HepG2 (cell line): ENCODE data around the gene TLN1. TPM values are rescaled to one million over a fixed set of nuclear protein-coding genes. Genes with fewer than 3 reads are reported as not detected.

Experiments used
- ATAC-seq: fragments of 200-7000 bp; cut with Tn5 transposase; 3 replicates; pipeline ENCODE4 v1.9.1; 2020; ENCODE audit warnings: mild to moderate bottlenecking, moderate library complexity
- BruUV-seq: library from RNA; stranded (reverse); fragments of 400-500 nt; replicated peaks from 2 replicates; lab custom pipeline; 2021; lab: Mats Ljungman, UMichigan
- CTCF ChIA-PET: fragments of 300-600 bp; formaldehyde crosslinking; extraction: SDS; loops from one replicate; lab custom pipeline; 2021; ENCODE audit warnings: low total read pairs, inconsistent platforms, low intra/inter-chr PET ratio; lab: Yijun Ruan, JAX
- POLR2A ChIA-PET: fragments of 350-600 bp; sonication (Branson Sonifier 250); formaldehyde crosslinking; loops from one replicate; lab custom pipeline; 2020; ENCODE audit warnings: antibody characterized with exemption, inconsistent platforms; lab: Yijun Ruan, JAX
- DNase-seq: peaks from one replicate; pipeline ENCODE4 v3.0.0-alpha.2; 2015; ENCODE audit warnings: low spot score
- FAIRE-seq: peaks from 3 replicates; lab custom pipeline; 2011; peaks lifted over from hg19 to GRCh38; lab: Jason Lieb, UNC
- H2AFZ ChIP-seq: one replicate; pipeline ENCODE4 v1.6.1; 2011; ENCODE audit warnings: low read length, inconsistent platforms
- H3K27ac ChIP-seq: fragments of 300-600 bp; 3 replicates; pipeline ENCODE4 v1.8.0; 2011; ENCODE audit warnings: mixed run types, mild to moderate bottlenecking, mixed read lengths, low read length, inconsistent platforms; ENCODE audit not compliant: insufficient read depth; ENCODE audit errors: extremely low read length
- H3K27me3 ChIP-seq, 2 experiments: fragments of 200-600 bp in 1 of 2; 2 replicates in 1 of 2; 3 replicates in 1 of 2; pipeline versions ENCODE4 v1.6.0 to v1.8.0; 2011; ENCODE audit warnings: low read length in 2 of 2, mild to moderate bottlenecking in 2 of 2, moderate library complexity in 2 of 2, inconsistent platforms in 1 of 2; ENCODE audit not compliant: insufficient read depth in 2 of 2, control insufficient read depth in 1 of 2
- H3K36me3 ChIP-seq, 2 experiments: fragments of 200-600 bp in 1 of 2; replicated peaks in 1 of 2; 2 replicates in 1 of 2; 3 replicates in 1 of 2; pipeline versions ENCODE4 v1.5.1 to v1.8.0; 2011; ENCODE audit warnings: low read length in 2 of 2, inconsistent platforms in 1 of 2; ENCODE audit not compliant: insufficient read depth in 2 of 2, control insufficient read depth in 1 of 2
- H3K4me1 ChIP-seq: 2 replicates; pipeline ENCODE4 v1.5.1; 2012; ENCODE audit warnings: low read length, inconsistent platforms; ENCODE audit not compliant: insufficient read depth
- H3K4me2 ChIP-seq: 2 replicates; pipeline ENCODE4 v1.6.0; 2011; ENCODE audit warnings: low read depth, low read length, inconsistent platforms
- H3K4me3 ChIP-seq, 3 experiments: fragments of 200-600 bp in 1 of 3; sonication (generic), shearing (Covaris generic) in 1 of 3; replicated peaks in 1 of 3; 2 replicates each; pipeline ENCODE4 v1.5.1; 2011 to 2016; ENCODE audit warnings: low read length in 3 of 3, inconsistent platforms in 2 of 3, low read depth in 2 of 3, mild to moderate bottlenecking in 2 of 3, control low read depth in 1 of 3, mixed read lengths in 1 of 3; ENCODE audit not compliant: insufficient read depth in 1 of 3
- H3K79me2 ChIP-seq: one replicate; pipeline ENCODE4 v1.6.1; 2011; ENCODE audit warnings: low read length, inconsistent platforms; ENCODE audit not compliant: insufficient read depth
- H3K9ac ChIP-seq: 2 replicates; pipeline ENCODE4 v1.6.0; 2011; ENCODE audit warnings: mild to moderate bottlenecking, low read depth, low read length, inconsistent platforms; ENCODE audit not compliant: insufficient read depth
- H3K9me3 ChIP-seq: 2 replicates; pipeline ENCODE4 v1.5.1; 2012; ENCODE audit warnings: mild to moderate bottlenecking, low read length
- H4K20me1 ChIP-seq: 2 replicates; pipeline ENCODE4 v1.6.0; 2011; ENCODE audit warnings: inconsistent platforms, mild to moderate bottlenecking, low read length, moderate library complexity; ENCODE audit not compliant: insufficient read depth
- ARNT ChIP-seq: fragments of 450-650 bp; IDR thresholded peaks from 2 replicates; pipeline ENCODE4 v1.6.1; 2017
- DDIT3 ChIP-seq: sonication (generic); formaldehyde crosslinking; IDR thresholded peaks from 2 replicates; pipeline ENCODE4 v1.4.0; 2020; ENCODE audit warnings: mild to moderate bottlenecking, missing genetic modification reagents
- JARID2 ChIP-seq: sonication (generic); formaldehyde crosslinking; IDR thresholded peaks from 2 replicates; pipeline ENCODE4 v1.8.1; 2023; ENCODE audit warnings: missing genetic modification reagents, inconsistent platforms; ENCODE audit not compliant: insufficient replicate concordance
- POLR2AphosphoS5 ChIP-seq: IDR thresholded peaks from 2 replicates; pipeline ENCODE4 v1.6.1; 2012; ENCODE audit warnings: low read depth, low read length
- ZBTB34 ChIP-seq: sonication (generic); formaldehyde crosslinking; IDR thresholded peaks from 2 replicates; pipeline ENCODE4 v1.8.0; 2022; ENCODE audit warnings: mild to moderate bottlenecking, missing genetic modification reagents
- ZBTB44 ChIP-seq: sonication (generic); formaldehyde crosslinking; IDR thresholded peaks from 2 replicates; pipeline ENCODE4 v1.4.0; 2020; ENCODE audit warnings: missing genetic modification reagents
- ZMAT3 ChIP-seq: sonication (generic); formaldehyde crosslinking; conservative IDR thresholded peaks from 2 replicates; pipeline ENCODE4 v1.7.0; 2021; ENCODE audit warnings: missing genetic modification reagents
- ZNF260 ChIP-seq: sonication (generic); formaldehyde crosslinking; IDR thresholded peaks from 2 replicates; pipeline ENCODE4 v1.4.0; 2020; ENCODE audit warnings: missing genetic modification reagents, low read depth, mild to moderate bottlenecking, borderline replicate concordance
- ZNF761 ChIP-seq: sonication (generic); formaldehyde crosslinking; conservative IDR thresholded peaks from 2 replicates; pipeline ENCODE4 v1.4.0; 2020; ENCODE audit warnings: mild to moderate bottlenecking, missing genetic modification reagents
- ZSCAN21 ChIP-seq: sonication (generic); formaldehyde crosslinking; IDR thresholded peaks from 2 replicates; pipeline ENCODE4 v1.8.0; 2022; ENCODE audit warnings: mild to moderate bottlenecking, missing genetic modification reagents, moderate library complexity, borderline replicate concordance
- WGBS: methylation state at CpG from one replicate; pipeline ENCODE4 v1.1.6; 2017; ENCODE audit warnings: low lambda C conversion rate; 5-methylcytosine and 5-hydroxymethylcytosine counted together
- in situ Hi-C: cut with HindIII; loops from 2 replicates; pipeline ENCODE4 v1.10.0; 2017; ENCODE audit warnings: low pct_unique_long_range_greater_than_20kb; ENCODE audit not compliant: extremely low pct_ligation_motif_present
- intact Hi-C: fragments of 100-400 bp; cut with micrococcal nuclease; formaldehyde crosslinking; loops from one replicate; pipeline ENCODE4 v1.10.0; 2022; ENCODE audit not compliant: unreplicated experiment
- polyA plus RNA-seq, 8 experiments: library from polyadenylated mRNA; depleted of rRNA in 3 of 8; stranded (reverse) in 7 of 8; unstranded in 1 of 8; fragments of >200 nt; fragmentation: Illumina TruSeq in 4 of 8; extraction: Trizol in 4 of 8; gene quantifications; 2 replicates each; pipeline versions ENCODE4 v1.2.1 to v1.2.3, GENCODE V29; 2011 to 2016; ENCODE audit warnings: low read depth in 4 of 8, missing spikeins in 1 of 8, mixed read lengths in 1 of 8; ENCODE audit not compliant: insufficient read depth in 1 of 8
- total RNA-seq, 5 experiments: library from RNA; depleted of rRNA; stranded (reverse); fragments of >200 nt; fragmentation: Illumina TruSeq; extraction: Trizol; gene quantifications; 2 replicates each; pipeline ENCODE4 v1.2.3, GENCODE V29; 2016; ENCODE audit warnings: low read depth in 1 of 5
- TF ChIP-seq, protein P1 (sequence below): sonication (generic); formaldehyde crosslinking; IDR thresholded peaks from 2 replicates; pipeline ENCODE4 v1.4.0; 2020; ENCODE audit warnings: missing genetic modification reagents
- TF ChIP-seq, protein P2 (sequence below): sonication (generic); formaldehyde crosslinking; IDR thresholded peaks from 2 replicates; pipeline ENCODE4 v1.5.0; 2020; ENCODE audit warnings: missing genetic modification reagents, mild to moderate bottlenecking, borderline replicate concordance
- TF ChIP-seq, protein P3 (sequence below): sonication (generic); formaldehyde crosslinking; IDR thresholded peaks from 2 replicates; pipeline ENCODE4 v1.5.0; 2020; ENCODE audit warnings: mild to moderate bottlenecking, missing genetic modification reagents

Gene TLN1
- total and polyA plus RNA-seq, 2 of the 13 experiments (the other 11 are each of a cell fraction or from before 2014, with no cell fraction given) = 35.2 to 51.8 TPM

- TF ChIP-seq, protein P1, sequence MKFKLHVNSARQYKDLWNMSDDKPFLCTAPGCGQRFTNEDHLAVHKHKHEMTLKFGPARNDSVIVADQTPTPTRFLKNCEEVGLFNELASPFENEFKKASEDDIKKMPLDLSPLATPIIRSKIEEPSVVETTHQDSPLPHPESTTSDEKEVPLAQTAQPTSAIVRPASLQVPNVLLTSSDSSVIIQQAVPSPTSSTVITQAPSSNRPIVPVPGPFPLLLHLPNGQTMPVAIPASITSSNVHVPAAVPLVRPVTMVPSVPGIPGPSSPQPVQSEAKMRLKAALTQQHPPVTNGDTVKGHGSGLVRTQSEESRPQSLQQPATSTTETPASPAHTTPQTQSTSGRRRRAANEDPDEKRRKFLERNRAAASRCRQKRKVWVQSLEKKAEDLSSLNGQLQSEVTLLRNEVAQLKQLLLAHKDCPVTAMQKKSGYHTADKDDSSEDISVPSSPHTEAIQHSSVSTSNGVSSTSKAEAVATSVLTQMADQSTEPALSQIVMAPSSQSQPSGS (CRISPR knock-in tag) = no peak
- TF ChIP-seq, protein P2, sequence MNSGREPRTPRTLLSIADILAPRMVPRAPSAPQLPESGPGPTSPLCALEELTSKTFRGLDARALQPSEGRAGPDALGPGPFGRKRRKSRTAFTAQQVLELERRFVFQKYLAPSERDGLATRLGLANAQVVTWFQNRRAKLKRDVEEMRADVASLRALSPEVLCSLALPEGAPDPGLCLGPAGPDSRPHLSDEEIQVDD (CRISPR knock-in tag) = no peak
- TF ChIP-seq JARID2 (CRISPR knock-in tag) (no peak), ZBTB44 (no peak)
Measured at GRCh38 chr9:35680331-35681105, 51.5 kb downstream of the TLN1 start (continued).

DNA sequence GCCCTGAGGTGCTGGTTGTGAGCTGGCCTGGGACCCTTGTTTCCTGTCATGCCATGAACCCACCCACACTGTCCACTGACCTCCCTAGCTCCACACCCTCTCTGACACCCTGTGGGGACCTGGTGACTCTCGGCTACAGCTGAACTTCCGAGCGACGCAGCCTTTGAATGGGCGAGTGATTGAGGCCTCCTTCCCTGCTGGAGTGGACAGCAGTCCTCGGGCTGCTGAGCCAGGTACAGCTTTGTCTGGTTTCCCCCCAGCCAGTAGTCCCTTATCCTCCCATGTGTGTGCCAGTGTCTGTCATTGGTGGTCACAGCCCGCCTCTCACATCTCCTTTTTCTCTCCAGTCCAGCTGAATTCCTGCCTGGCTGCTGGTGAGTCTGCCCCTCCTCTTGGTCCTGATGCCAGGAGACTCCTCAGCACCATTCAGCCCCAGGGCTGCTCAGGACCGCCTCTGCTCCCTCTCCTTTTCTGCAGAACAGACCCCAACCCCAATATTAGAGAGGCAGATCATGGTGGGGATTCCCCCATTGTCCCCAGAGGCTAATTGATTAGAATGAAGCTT lies 52.1 kb downstream of the TLN1 start:
- H2AFZ ChIP-seq = no peak overlapping the region
- no peak overlapping the region for H3K9ac ChIP-seq
- no peak overlapping the region for H3K4me3 ChIP-seq
- intact Hi-C loops = no loop called here
- ATAC-seq (no peak), DNase-seq (no peak), FAIRE-seq (no peak)
- ChIA-PET POLR2A (interaction anchor here (0.8 to 1.4 kb wide), 4 partner anchors 10 to 21 kb away, joined by 3 read pairs; no protein-coding TSS in a partner anchor), CTCF (no interaction called here)
- peaks cover 5% of the 10 kb centered on the region; the same call in 1 of the 2 replicates for H3K4me1 ChIP-seq
- H3K4me2 ChIP-seq = no peak overlapping the region
- H3K27ac ChIP-seq = no peak overlapping the region
- H3K36me3 ChIP-seq = no peaks in the 10 kb centered on the region
- 89% methylated on average over 6 of the region's 8 CpGs for WGBS
- no peaks in the 10 kb centered on the region for H3K27me3 ChIP-seq
- in situ Hi-C loops = no loop called here
- no peaks in the 10 kb centered on the region for H4K20me1 ChIP-seq
- BruUV-seq = no TSS peak
- H3K9me3 ChIP-seq = no peaks in the 10 kb centered on the region
- H3K79me2 ChIP-seq = no peaks in the 10 kb centered on the region
- TF ChIP-seq ZMAT3 (CRISPR knock-in tag) (no peak), DDIT3 (CRISPR knock-in tag) (no peak), ZBTB34 (no peak), ZSCAN21 (CRISPR knock-in tag) (no peak), ZNF260 (no peak), ZNF761 (CRISPR knock-in tag) (no peak), ARNT (no peak), POLR2AphosphoS5 (no peak)
- TF ChIP-seq, protein P3, sequence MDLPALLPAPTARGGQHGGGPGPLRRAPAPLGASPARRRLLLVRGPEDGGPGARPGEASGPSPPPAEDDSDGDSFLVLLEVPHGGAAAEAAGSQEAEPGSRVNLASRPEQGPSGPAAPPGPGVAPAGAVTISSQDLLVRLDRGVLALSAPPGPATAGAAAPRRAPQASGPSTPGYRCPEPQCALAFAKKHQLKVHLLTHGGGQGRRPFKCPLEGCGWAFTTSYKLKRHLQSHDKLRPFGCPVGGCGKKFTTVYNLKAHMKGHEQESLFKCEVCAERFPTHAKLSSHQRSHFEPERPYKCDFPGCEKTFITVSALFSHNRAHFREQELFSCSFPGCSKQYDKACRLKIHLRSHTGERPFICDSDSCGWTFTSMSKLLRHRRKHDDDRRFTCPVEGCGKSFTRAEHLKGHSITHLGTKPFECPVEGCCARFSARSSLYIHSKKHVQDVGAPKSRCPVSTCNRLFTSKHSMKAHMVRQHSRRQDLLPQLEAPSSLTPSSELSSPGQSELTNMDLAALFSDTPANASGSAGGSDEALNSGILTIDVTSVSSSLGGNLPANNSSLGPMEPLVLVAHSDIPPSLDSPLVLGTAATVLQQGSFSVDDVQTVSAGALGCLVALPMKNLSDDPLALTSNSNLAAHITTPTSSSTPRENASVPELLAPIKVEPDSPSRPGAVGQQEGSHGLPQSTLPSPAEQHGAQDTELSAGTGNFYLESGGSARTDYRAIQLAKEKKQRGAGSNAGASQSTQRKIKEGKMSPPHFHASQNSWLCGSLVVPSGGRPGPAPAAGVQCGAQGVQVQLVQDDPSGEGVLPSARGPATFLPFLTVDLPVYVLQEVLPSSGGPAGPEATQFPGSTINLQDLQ (CRISPR knock-in tag) = no peak
